Embryonic facial prominence (tissue), 1 donor: ENCODE data around the gene ZNF473.
"Not testable (repeated sequence)": the region's sequence is repeated elsewhere in the genome, so short reads cannot be mapped to it uniquely, and the experiment has no call there.

Experiments used
- DNase-seq: peaks from one replicate; pipeline ENCODE4 v3.0.0-alpha.2; 2016; ENCODE audit errors: extremely low spot score

Gene ZNF473

GRCh38 chr19:50099696-50100095 lies 73.9 kb downstream of the ZNF473 start:
- DNase-seq, result not testable (repeated sequence)

GRCh38 chr19:50100946-50101345 lies 75.1 kb downstream of the ZNF473 start:
- not testable (repeated sequence) for DNase-seq
